Thoracic aorta (tissue), 2 donors: ENCODE results near the gene TOP3A. TPM values are rescaled to one million over a fixed set of nuclear protein-coding genes. Genes with fewer than 3 reads are reported as not detected.

ENCODE experiments used
- ATAC-seq: fragments of 150-250 bp; one replicate; pipeline ENCODE4 v1.8.0; 2017; ENCODE audit warnings: low read depth; ENCODE audit not compliant: insufficient number of reproducible peaks, low FRiP score
- DNase-seq: peaks from one replicate; pipeline ENCODE4 v3.0.0-alpha.2; 2020; ENCODE audit warnings: low spot score
- H3K27ac ChIP-seq, 2 donors: fragments of 200-600 bp; sonication (generic); 1 replicate in 1 of 2; 2 replicates in 1 of 2; pipeline ENCODE4 v1.5.1; 2016; ENCODE audit warnings: mild to moderate bottlenecking in 2 of 2, moderate library complexity in 2 of 2
- H3K27me3 ChIP-seq: fragments of 200-600 bp; sonication (generic); replicated peaks from 2 replicates; pipeline ENCODE4 v1.6.0; 2016; ENCODE audit warnings: mild to moderate bottlenecking; ENCODE audit not compliant: insufficient read depth
- H3K36me3 ChIP-seq: fragments of 200-600 bp; sonication (generic); one replicate; pipeline ENCODE4 v1.5.1; 2016
- H3K4me1 ChIP-seq, 2 donors: fragments of 200-600 bp; sonication (generic); 1 replicate in 1 of 2; 2 replicates in 1 of 2; pipeline versions ENCODE4 v1.5.1 to v1.6.0; 2016; ENCODE audit warnings: low read depth in 2 of 2, mild to moderate bottlenecking in 1 of 2; ENCODE audit not compliant: control insufficient read depth in 1 of 2
- H3K4me3 ChIP-seq: fragments of 200-600 bp; sonication (generic); 2 replicates; pipeline ENCODE4 v1.5.1; 2016; ENCODE audit warnings: mild to moderate bottlenecking
- H3K9me3 ChIP-seq: fragments of 200-600 bp; sonication (generic); 2 replicates; pipeline ENCODE4 v1.5.1; 2016
- total RNA-seq, 2 donors: library from RNA; depleted of rRNA; stranded (reverse); fragments of >200 nt; gene quantifications; one replicate each; pipeline versions ENCODE4 v1.1.0 to v1.2.3, GENCODE V29; 2016
- TF ChIP-seq, protein P1 (sequence below): fragments of 200-600 bp; sonication (generic); IDR thresholded peaks from one replicate; pipeline ENCODE4 v1.5.1; 2019; ENCODE audit warnings: antibody characterized with exemption

Gene TOP3A
- total RNA-seq, 2 donors from 2014 or later: 33.4 to 54.6 TPM

DNA sequence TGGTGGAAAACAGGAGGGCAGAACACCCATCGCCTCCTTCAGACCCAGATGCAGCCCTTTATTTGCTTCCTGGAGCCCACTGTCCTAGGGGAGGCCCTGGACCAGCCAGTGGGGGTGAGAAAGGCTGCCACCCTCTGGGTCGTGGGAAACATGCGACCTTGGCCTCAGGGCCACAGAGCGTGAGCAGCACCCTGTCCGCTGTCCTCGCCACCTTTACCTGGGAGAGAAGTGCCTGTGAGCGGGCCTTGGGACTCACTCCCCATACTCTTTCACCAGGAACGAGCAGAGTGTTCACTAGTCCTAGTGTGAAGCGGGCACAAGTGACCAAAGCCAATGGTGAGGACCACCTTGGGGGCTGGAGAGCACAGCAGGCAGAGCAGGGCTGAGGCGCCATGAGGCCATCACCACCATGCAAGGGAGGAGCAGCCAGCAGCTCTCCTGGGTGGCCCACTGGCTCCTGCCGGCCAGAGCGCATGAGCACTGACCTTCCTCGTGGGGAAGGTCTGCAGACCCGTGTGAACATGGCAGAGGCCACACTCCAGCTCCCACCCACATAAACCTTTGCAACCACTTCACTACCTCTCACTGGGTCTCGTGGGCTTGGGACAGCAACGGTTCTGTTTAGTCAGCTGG is 8.8 kb upstream of the TOP3A start:
- DNase-seq (no peak), ATAC-seq (no peak)
- TF ChIP-seq, protein P1, sequence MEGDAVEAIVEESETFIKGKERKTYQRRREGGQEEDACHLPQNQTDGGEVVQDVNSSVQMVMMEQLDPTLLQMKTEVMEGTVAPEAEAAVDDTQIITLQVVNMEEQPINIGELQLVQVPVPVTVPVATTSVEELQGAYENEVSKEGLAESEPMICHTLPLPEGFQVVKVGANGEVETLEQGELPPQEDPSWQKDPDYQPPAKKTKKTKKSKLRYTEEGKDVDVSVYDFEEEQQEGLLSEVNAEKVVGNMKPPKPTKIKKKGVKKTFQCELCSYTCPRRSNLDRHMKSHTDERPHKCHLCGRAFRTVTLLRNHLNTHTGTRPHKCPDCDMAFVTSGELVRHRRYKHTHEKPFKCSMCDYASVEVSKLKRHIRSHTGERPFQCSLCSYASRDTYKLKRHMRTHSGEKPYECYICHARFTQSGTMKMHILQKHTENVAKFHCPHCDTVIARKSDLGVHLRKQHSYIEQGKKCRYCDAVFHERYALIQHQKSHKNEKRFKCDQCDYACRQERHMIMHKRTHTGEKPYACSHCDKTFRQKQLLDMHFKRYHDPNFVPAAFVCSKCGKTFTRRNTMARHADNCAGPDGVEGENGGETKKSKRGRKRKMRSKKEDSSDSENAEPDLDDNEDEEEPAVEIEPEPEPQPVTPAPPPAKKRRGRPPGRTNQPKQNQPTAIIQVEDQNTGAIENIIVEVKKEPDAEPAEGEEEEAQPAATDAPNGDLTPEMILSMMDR: no peak
- H3K27me3 ChIP-seq: no peaks in the 10 kb centered on the region
- H3K4me3 ChIP-seq: no peak overlapping the region
- H3K4me1 ChIP-seq: peaks cover 3 to 18% of the 10 kb centered on the region in 2 donors
- H3K9me3 ChIP-seq: no peaks in the 10 kb centered on the region
- no peak overlapping the region for H3K27ac ChIP-seq
- peaks cover 30% of the 10 kb centered on the region for H3K36me3 ChIP-seq

DNA sequence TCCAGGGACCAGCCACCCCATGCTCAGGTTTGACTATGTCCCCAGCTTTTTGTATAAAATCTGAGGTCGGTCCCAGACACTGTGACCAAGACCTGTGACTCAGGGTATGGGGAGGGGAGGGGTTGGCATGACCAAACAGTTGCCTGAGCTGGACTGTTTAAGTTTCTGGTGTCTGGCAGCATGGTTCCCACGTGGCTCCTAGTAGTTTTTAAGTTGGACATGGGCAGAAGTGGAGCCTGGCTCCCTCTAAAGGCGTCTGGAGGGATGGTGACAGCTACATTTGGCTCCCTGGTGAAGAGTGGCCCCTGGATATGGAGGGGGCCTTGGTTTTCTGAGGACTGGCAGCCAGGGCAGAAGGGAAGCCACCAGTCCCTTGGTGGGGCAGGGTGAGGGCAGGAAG is 8.2 kb upstream of the TOP3A start:
- Histone ChIP-seq H3K36me3 (peaks cover 29% of the 10 kb centered on the region), H3K27ac (no peak overlapping the region), H3K4me3 (no peak overlapping the region), H3K9me3 (no peaks in the 10 kb centered on the region), H3K27me3 (no peaks in the 10 kb centered on the region), H3K4me1 (peaks cover 9 to 24% of the 10 kb centered on the region in 2 donors)
- TF ChIP-seq, protein P1: no peak
- DNase-seq (no peak), ATAC-seq (no peak)

DNA sequence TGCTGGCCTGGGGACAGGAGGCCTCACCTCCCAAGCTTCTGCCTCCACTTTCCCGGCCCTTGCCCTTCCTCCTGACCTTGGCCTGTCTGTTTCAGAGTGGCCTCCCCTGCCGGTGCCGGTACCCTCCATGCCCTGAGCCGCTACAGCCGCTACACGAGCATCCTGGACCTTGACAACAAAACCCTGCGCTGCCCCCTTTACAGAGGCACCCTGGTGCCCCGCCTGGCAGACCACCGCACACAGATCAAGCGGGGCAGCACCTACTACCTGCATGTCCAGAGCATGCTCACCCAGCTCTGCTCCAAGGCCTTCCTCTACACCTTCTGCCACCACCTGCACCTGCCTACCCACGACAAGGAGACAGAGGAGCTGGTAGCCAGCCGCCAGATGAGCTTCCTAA is 7.7 kb upstream of the TOP3A start:
- Histone ChIP-seq H3K27ac (no peak overlapping the region), H3K36me3 (peaks cover 28% of the 10 kb centered on the region), H3K4me3 (no peak overlapping the region), H3K27me3 (no peaks in the 10 kb centered on the region), H3K4me1 (peaks cover 14 to 29% of the 10 kb centered on the region in 2 donors), H3K9me3 (no peaks in the 10 kb centered on the region)
- TF ChIP-seq, protein P1: no peak
- DNase-seq (no peak), ATAC-seq (no peak)

DNA sequence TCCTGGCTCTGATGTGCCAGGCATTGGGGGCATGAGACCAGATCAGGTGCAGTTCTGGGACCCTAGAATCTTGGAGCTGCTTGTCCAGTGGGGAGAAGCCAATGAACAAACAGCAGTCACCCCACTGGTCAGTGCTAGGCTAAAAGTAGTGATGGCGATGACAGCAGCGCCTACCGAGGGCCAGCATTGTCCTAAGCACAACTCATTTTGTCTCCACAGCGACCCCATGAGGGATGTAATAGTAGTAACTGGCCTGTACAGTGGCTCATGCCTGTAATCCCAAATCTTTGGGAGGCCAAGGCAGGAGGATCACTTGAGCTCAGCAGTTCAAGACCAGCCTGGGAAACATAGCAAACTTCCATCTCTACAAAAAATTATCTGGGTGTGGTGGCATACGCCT is 6.5 kb upstream of the TOP3A start:
- Histone ChIP-seq H3K36me3 (peaks cover 23% of the 10 kb centered on the region), H3K4me1 (peaks cover 16 to 41% of the 10 kb centered on the region in 2 donors), H3K27me3 (no peaks in the 10 kb centered on the region), H3K4me3 (no peak overlapping the region), H3K9me3 (no peaks in the 10 kb centered on the region), H3K27ac (no peak overlapping the region)
- DNase-seq (no peak), ATAC-seq (no peak)
- TF ChIP-seq, protein P1: peak; percentile 7

DNA sequence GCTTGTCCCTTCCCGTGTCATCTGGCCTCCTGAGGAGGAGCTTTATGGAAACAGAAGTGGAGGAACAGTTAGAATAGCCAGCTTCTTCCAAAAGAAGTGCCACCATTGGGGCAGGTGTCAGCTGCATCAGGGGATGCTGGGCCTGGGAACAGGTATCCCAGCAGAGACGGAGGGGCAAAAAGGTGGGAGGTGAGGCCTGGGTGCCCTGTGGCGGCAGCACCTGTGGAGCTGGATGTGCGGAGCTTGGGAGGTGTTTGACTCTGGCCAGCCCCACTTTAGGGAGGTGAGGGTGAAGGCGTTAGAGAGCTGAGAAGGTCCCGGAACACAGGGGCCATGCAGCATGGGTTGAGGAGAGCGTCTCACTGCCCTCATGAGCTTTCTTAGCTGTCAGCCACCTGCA is 5.5 kb upstream of the TOP3A start:
- H3K4me3 ChIP-seq: no peak overlapping the region
- ATAC-seq (no peak), DNase-seq (no peak)
- no peaks in the 10 kb centered on the region for H3K9me3 ChIP-seq
- H3K4me1 ChIP-seq: peaks cover 22 to 49% of the 10 kb centered on the region in 2 donors
- H3K36me3 ChIP-seq: peaks cover 23% of the 10 kb centered on the region
- no peak overlapping the region for H3K27ac ChIP-seq
- H3K27me3 ChIP-seq: no peaks in the 10 kb centered on the region
- TF ChIP-seq, protein P1: no peak
